IPS-18a (cell line): ENCODE data around the gene KHNYN.
"Not testable (repeated sequence)": the region's sequence is repeated elsewhere in the genome, so short reads cannot be mapped to it uniquely, and the experiment has no call there.

Experiments
- H3K27ac ChIP-seq: one replicate; pipeline ENCODE4 v1.5.1; 2013; ENCODE audit warnings: low read length
- H3K27me3 ChIP-seq: one replicate; pipeline ENCODE4 v1.6.1; 2013; ENCODE audit warnings: mild to moderate bottlenecking, low read length; ENCODE audit not compliant: control insufficient read depth, insufficient read depth
- H3K36me3 ChIP-seq: one replicate; pipeline ENCODE4 v1.6.1; 2013; ENCODE audit warnings: low read depth, low read length; ENCODE audit not compliant: control insufficient read depth
- H3K4me1 ChIP-seq: one replicate; pipeline ENCODE4 v1.6.1; 2013; ENCODE audit warnings: low read depth, low read length; ENCODE audit not compliant: control insufficient read depth
- H3K4me3 ChIP-seq: one replicate; pipeline ENCODE4 v1.5.1; 2013; ENCODE audit warnings: low read length
- H3K9ac ChIP-seq: one replicate; pipeline ENCODE4 v1.6.1; 2013; ENCODE audit warnings: mild to moderate bottlenecking, low read length, moderate library complexity
- H3K9me3 ChIP-seq: one replicate; pipeline ENCODE4 v1.6.1; 2013; ENCODE audit warnings: low read depth, low read length; ENCODE audit not compliant: control insufficient read depth

Gene KHNYN

DNA sequence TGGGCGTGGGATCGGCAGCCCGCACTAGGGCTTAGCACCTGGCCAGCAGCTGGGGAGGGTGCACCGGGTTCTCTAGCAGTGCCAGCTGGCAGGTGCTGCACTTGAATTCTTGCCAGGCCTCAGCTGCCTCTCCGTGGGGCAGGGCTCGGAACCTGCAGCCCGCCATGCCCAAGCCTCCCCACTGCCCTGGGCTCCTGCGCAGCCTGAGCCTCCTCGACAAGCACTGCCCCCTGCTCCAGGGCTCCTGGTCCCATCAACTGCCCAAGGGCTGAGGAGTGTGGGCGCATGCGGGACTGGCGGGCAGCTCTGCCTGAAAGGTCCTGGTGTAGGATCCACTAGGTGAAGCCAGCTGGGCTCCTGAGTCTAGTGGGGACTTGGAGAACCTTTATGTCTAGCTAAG is 43.5 kb downstream of the KHNYN start:
- Histone ChIP-seq H3K36me3 (no peaks in the 10 kb centered on the region), H3K9ac (no peak overlapping the region), H3K27me3 (no peaks in the 10 kb centered on the region), H3K4me1 (no peaks in the 10 kb centered on the region), H3K9me3 (no peaks in the 10 kb centered on the region), H3K4me3 (no peak overlapping the region), H3K27ac (no peak overlapping the region)

DNA sequence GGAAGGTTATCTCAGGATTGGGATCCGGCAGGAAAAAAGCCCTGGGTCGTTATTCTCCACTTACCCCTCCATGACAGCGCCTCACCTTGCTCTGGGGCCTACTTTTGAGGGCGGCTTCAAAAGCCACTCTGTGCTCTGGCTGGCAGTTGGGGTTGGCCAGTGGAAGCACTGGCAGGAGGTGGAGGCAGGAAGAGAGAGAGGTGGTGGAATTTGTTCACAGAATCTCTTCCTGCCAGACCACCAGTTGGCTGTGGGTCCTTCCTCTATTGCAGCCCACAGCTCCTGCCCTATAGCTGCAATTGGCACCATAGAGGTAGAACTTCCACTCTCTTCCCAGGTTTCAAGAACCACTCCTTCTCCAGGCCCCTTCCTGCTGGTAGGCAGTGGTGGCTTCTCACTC is 45.5 kb downstream of the KHNYN start:
- no peak overlapping the region for H3K27ac ChIP-seq
- no peaks in the 10 kb centered on the region for H3K36me3 ChIP-seq
- H3K9ac ChIP-seq: no peak overlapping the region

DNA sequence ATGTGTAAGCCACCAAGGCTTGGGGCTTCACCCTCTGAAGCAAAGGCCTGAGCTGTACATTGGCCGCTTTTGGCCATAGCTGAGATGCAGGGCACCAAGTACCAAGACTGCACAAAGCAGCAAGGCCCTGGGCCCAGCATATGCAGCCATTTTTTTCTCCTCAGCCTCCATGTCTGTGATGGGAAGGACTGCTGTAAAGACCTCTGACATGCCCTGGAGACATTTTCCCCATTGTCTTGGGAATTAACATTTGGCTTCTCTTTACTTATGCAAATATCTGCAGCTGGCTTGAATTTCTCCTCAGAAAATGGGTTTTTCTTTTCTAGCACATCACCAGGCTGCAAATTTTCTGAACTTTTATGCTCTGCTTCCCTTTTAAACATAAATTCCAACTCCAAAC is 50.2 kb downstream of the KHNYN start:
- H3K9me3 ChIP-seq, H3K27me3 ChIP-seq: not testable (repeated sequence)

More for the DNA sequence above, 45.5 kb downstream of the KHNYN start:
- Histone ChIP-seq H3K27me3 (no peaks in the 10 kb centered on the region), H3K9me3 (no peaks in the 10 kb centered on the region), H3K4me3 (no peak overlapping the region), H3K4me1 (no peaks in the 10 kb centered on the region)

DNA sequence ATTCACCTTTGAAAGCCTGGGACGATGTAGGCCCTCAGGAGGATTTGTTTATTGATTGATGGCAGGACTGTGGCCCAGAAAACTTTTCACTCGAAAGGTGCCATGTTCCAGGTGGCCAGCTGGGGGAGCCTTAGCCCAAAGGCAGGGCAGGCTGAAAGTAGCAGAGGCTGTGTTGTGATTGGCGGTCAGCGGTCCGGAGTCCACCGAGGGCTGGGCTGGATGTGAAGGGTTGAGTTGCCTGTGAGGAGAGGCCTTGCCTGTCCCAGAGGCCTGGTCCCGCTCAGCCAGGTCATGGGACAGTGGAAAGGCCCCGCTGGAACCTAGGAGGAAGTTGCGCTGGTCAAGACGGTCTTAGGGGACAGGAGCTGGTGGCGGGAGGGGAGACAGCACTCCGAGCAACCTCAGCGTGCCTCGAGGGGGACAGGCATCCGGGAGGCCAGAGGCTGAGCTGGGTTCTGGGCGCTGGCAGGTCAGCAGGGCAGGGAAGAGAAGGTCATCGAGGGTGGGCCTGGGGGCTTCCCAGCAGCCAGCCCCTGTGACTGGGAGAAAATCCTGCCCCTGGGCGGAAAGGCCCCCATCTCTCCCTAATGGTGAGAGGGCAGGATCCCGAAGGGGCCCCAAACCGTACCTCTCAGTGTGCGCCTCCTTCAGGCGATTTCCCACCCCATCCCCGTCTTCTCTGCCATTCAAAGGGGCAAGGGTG is 52.0 kb downstream of the KHNYN start:
- Histone ChIP-seq H3K4me3 (no peak overlapping the region), H3K9ac (no peak overlapping the region), H3K4me1 (no peaks in the 10 kb centered on the region), H3K27me3 (no peaks in the 10 kb centered on the region), H3K36me3 (no peaks in the 10 kb centered on the region), H3K9me3 (no peaks in the 10 kb centered on the region), H3K27ac (no peak overlapping the region)

More for the DNA sequence above, 50.2 kb downstream of the KHNYN start:
- not testable (repeated sequence) for H3K36me3 ChIP-seq, H3K4me3 ChIP-seq, H3K27ac ChIP-seq, H3K4me1 ChIP-seq, H3K9ac ChIP-seq

DNA sequence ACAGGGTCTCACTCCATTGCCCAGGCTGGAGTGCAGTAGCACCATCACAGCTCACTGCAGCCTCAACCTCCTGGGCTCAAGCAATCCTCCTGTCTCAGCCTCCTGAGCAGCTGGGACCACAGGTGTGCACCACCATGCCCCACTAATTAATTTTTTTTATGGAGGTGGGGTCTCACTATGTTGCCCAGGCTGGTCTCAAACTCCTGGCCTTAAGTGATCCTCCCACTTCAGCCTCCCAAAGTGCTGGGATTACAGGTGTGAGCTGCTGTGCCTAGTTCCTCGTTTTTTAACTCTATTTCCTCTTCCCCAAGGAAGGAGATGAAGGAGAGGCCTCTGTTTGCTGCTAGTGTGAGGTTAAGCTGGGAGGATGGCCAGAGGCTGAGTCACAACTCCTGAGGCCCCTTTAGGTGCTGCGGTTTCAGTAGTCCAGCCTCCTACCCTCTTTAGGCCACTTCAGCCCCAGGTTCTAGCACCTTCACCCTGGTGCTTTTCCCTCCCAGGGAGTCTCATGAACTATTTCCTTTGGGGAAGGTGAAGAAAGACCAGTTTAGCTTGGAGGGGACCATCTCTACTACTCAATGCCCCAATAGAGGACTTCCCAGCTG is 53.0 kb downstream of the KHNYN start:
- H3K9ac ChIP-seq, H3K27ac ChIP-seq, H3K4me3 ChIP-seq, H3K36me3 ChIP-seq, H3K4me1 ChIP-seq, H3K27me3 ChIP-seq, H3K9me3 ChIP-seq: not testable (repeated sequence)

DNA sequence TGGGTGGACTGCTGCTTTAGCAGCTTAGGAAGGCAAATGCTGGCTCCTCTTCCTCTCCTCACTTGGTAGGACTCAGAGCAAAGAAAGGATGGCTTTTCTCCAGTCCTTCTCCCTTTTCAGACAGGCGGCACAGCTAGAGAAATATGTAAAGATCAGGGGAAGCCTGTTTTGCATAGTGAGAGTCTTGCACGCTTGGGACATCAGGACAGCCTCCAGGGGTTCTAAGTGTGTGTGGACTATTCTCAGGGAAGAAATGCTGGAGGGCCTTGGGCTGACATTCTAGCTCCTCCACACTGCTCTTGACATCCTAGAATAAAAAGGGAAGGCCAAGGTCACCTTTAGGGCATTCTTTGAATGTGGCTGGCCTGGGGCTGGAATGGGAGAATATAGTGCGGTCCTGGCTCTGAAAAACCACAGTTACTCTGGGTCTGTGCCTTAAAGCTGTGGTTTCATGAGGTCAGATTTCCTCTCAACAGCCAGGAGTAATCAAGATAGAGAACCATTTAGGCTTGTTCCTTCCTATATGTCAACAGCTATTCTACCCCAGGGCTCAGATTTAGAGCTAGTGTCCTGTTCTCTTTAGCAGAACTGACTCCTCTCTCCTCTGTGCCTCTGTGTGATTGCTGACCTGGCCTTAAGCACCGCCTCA is 54.0 kb downstream of the KHNYN start:
- no peak overlapping the region for H3K4me3 ChIP-seq
- H3K9ac ChIP-seq: no peak overlapping the region
- no peaks in the 10 kb centered on the region for H3K27me3 ChIP-seq
- H3K9me3 ChIP-seq: no peaks in the 10 kb centered on the region
- H3K27ac ChIP-seq: no peak overlapping the region
- H3K36me3 ChIP-seq: no peaks in the 10 kb centered on the region
- H3K4me1 ChIP-seq: no peaks in the 10 kb centered on the region
